ENCODE data around the gene TNFRSF1B.
"Not testable (repeated sequence)": the region's sequence is repeated elsewhere in the genome, so short reads cannot be mapped to it uniquely, and the experiment has no call there.

The TNFRSF1B gene

GRCh38 chr1:12209495-12209832, 42.7 kb downstream of the TNFRSF1B start:
- DNase-seq (ENCODE audit: low read depth in 1 of 2, low spot score in 1 of 2): no peak

- no peak for DNase-seq (ENCODE audit: low read depth in 1 of 2, low spot score in 1 of 2)
Measured at GRCh38 chr1:12215118-12215961, 48.5 kb downstream of the TNFRSF1B start.

- no peak for DNase-seq (ENCODE audit: low read depth in 1 of 2, low spot score in 1 of 2)
Measured at GRCh38 chr1:12219800-12220199, 53.0 kb downstream of the TNFRSF1B start.

GRCh38 chr1:12220890-12221289, 54.1 kb downstream of the TNFRSF1B start:
- no peak for DNase-seq (ENCODE audit: low read depth in 1 of 2, low spot score in 1 of 2)

GRCh38 chr1:12222700-12223099, 55.9 kb downstream of the TNFRSF1B start:
- not testable (repeated sequence) for DNase-seq (ENCODE audit: low read depth in 1 of 2, low spot score in 1 of 2)

- DNase-seq (ENCODE audit: low read depth in 1 of 2, low spot score in 1 of 2): not testable (repeated sequence)
Measured at GRCh38 chr1:12224092-12224491, 57.3 kb downstream of the TNFRSF1B start.

GRCh38 chr1:12228979-12229378, 62.2 kb downstream of the TNFRSF1B start:
- DNase-seq (ENCODE audit: low read depth in 1 of 2, low spot score in 1 of 2): no peak

- DNase-seq (ENCODE audit: low read depth in 1 of 2, low spot score in 1 of 2): no peak
Measured at GRCh38 chr1:12229386-12229834, 62.6 kb downstream of the TNFRSF1B start.

- DNase-seq (ENCODE audit: low read depth in 1 of 2, low spot score in 1 of 2): peak; percentile 71 to 82
Measured at GRCh38 chr1:12229835-12230548, 63.2 kb downstream of the TNFRSF1B start, which contains the start of gene VPS13D. Gene VPS13D (plus strand): TSS chr1:12230030. CDS start chr1:12234267, 4,237 bp downstream.

GRCh38 chr1:12230549-12231275, 63.9 kb downstream of the TNFRSF1B start:
- DNase-seq (ENCODE audit: low read depth in 1 of 2, low spot score in 1 of 2): no peak

- DNase-seq (ENCODE audit: low read depth in 1 of 2, low spot score in 1 of 2): no peak
Measured at GRCh38 chr1:12231276-12231595, 64.4 kb downstream of the TNFRSF1B start.

- DNase-seq (ENCODE audit: low read depth in 1 of 2, low spot score in 1 of 2): no peak
Measured at GRCh38 chr1:12232221-12232620, 65.4 kb downstream of the TNFRSF1B start.

GRCh38 chr1:12244078-12244477, 77.3 kb downstream of the TNFRSF1B start:
- no peak for DNase-seq (ENCODE audit: low read depth in 1 of 2, low spot score in 1 of 2)

GRCh38 chr1:12244585-12244984, 77.8 kb downstream of the TNFRSF1B start:
- DNase-seq (ENCODE audit: low read depth in 1 of 2, low spot score in 1 of 2): no peak

GRCh38 chr1:12245116-12245515, 78.3 kb downstream of the TNFRSF1B start:
- DNase-seq (ENCODE audit: low read depth in 1 of 2, low spot score in 1 of 2): no peak

- no peak for DNase-seq (ENCODE audit: low read depth in 1 of 2, low spot score in 1 of 2)
Measured at GRCh38 chr1:12245733-12246132, 78.9 kb downstream of the TNFRSF1B start.

GRCh38 chr1:12246584-12246983, 79.8 kb downstream of the TNFRSF1B start:
- no peak for DNase-seq (ENCODE audit: low read depth in 1 of 2, low spot score in 1 of 2)

- no peak for DNase-seq (ENCODE audit: low read depth in 1 of 2, low spot score in 1 of 2)
Measured at GRCh38 chr1:12249181-12249580, 82.4 kb downstream of the TNFRSF1B start.

GRCh38 chr1:12249748-12250147, 83.0 kb downstream of the TNFRSF1B start:
- no peak for DNase-seq (ENCODE audit: low read depth in 1 of 2, low spot score in 1 of 2)

GRCh38 chr1:12251442-12251841, 84.7 kb downstream of the TNFRSF1B start:
- DNase-seq (ENCODE audit: low read depth in 1 of 2, low spot score in 1 of 2): no peak

GRCh38 chr1:12255913-12256312, 89.1 kb downstream of the TNFRSF1B start:
- DNase-seq (ENCODE audit: low read depth in 1 of 2, low spot score in 1 of 2): no peak

- DNase-seq (ENCODE audit: low read depth in 1 of 2, low spot score in 1 of 2): no peak
Measured at GRCh38 chr1:12258272-12258671, 91.5 kb downstream of the TNFRSF1B start.
